IPS-18c (cell line): ENCODE results near the gene POU2F3.

ENCODE experiments used
- H3K4me3 ChIP-seq: 2 replicates; pipeline ENCODE4 v1.7.0; 2013; ENCODE audit warnings: low read depth, mild to moderate bottlenecking, low read length, moderate library complexity; ENCODE audit not compliant: insufficient read depth
- H3K9me3 ChIP-seq: one replicate; pipeline ENCODE4 v1.6.1; 2013; ENCODE audit warnings: mild to moderate bottlenecking, low read length, moderate library complexity; ENCODE audit not compliant: control insufficient read depth, insufficient read depth

The POU2F3 gene

DNA sequence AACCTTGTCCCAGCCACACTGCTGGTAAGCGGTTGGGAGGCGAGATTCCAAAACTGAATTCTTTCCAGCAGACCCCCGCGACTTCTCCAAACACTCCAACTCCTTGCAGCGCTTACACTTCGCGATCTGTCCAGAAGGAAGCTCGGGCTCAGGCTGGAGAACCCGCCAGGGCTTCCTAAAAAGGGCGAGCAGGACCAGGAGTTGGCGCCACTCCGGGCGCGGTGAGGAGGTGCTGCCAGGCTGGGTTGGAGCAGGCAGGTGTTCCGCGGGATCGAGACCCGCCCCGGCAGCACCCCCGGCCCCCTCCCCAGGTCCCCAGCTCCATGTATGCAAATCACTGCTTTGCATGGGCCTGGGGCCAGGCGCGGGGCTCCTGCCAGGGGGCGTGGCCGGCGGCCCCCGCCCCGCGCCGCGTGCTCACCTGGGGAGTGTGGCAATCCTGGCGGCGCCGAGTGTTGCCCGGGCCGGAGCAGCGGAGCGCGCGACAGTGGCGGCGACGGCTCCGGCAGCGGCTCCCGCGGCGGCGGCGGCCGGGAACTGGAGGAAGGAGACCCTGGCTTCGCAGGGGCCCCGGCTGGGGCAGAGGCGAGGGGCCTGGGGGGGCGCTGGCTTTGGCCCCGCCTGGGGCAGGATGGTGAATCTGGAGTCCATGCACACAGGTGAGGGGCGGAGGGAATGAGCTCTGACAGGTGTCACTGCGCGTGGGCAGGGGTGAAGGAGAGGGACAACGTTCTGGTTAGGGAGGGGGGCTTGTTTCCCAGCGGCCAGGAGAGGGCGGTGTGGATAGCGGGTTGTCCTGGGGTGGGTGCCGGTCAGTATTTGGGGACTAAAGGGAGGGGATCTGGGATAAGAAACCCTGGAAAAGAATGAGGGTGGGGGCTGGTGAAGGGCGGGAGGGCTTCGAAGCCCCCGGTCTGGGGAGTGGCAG is at the start of gene POU2F3:
POU2F3 (plus strand) TSS at position 428 of the 928 bp plus-strand sequence; CDS start at position 632, 204 bp downstream.
- peak within 1 kb of the TSS; percentile 43 for H3K4me3 ChIP-seq
- H3K9me3 ChIP-seq: no peaks in the 10 kb centered on the region

DNA sequence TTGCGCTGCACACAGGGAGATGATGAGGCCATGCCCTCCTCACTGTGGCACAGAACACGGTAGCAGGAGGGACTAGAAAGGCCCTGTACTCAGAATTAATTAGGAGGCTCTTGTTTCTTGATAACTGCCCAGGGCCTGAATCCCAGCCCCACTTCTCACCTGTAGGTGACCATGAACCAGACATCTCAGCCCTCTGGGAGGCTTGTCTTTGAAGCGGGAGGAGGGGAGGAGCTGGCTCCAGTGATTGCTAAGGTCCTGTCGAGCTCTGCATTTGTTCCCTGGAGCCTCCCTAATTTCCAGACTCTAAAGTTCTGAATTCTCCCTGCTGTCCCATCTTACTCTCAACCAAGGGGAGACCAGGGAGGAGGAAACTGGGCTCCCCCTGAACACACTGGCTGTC is 48.9 kb upstream of the POU2F3 start:
- Histone ChIP-seq H3K9me3 (peaks cover 5% of the 10 kb centered on the region), H3K4me3 (no peak overlapping the region)

DNA sequence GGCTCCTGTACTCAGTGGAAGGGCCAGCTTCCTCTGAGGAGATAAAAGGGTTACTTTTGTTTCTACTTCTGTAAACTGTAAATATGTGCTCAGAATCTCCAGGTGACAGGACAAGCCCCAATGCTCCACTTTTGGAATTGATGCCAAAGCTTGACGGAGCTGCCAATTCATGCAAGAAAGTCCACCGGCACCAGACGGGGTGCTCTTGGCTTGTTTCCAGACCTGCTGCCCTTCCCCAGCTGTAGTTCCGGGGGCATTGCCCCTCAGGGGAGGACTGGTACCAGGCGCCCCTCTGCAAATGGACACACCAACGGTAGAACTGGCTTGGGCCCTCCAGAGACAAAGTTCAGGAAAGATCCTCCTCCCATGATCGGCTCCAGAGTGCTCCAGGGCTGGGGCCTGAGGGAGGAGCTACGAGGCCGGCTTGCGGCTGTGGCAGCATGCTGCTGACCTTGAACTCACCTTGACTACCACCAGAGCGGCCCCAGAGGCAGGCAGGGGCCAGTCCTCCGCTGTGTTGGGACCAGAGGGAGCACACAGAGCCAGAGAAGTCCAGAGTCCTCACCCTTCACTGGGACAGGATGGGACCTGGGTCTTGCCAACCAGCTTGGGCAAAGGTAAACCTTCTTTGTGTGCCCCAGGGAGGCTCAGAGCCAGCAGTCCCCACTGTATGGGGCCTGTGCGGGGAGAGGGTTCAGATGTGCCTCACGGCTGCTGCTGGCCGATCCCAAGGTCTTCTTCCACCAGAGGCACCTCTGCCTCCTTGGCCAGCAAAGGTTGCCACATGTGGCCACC is 46.9 kb upstream of the POU2F3 start:
- Histone ChIP-seq H3K4me3 (no peak overlapping the region), H3K9me3 (peaks cover 5% of the 10 kb centered on the region)

DNA sequence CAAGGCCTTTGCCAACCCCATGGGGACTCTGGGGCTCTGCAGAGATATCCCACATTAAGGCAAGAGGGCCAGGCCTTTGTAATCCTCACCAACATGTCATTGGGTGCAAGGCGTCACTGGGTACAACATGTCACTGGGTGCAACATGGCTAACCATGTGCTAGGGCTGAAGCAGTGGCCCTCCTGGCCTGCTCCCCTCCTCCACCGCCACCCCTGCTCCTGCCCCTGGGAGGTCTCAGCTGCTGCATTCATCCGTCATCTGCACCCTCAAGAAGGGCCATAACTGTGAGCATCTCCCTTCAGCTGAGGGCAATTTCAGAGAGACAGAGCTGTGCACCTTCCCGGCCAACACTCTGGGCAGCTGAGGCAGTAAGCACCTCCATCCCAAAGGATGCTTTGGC is 45.8 kb upstream of the POU2F3 start:
- no peak overlapping the region for H3K4me3 ChIP-seq
- H3K9me3 ChIP-seq: peaks cover 2% of the 10 kb centered on the region

DNA sequence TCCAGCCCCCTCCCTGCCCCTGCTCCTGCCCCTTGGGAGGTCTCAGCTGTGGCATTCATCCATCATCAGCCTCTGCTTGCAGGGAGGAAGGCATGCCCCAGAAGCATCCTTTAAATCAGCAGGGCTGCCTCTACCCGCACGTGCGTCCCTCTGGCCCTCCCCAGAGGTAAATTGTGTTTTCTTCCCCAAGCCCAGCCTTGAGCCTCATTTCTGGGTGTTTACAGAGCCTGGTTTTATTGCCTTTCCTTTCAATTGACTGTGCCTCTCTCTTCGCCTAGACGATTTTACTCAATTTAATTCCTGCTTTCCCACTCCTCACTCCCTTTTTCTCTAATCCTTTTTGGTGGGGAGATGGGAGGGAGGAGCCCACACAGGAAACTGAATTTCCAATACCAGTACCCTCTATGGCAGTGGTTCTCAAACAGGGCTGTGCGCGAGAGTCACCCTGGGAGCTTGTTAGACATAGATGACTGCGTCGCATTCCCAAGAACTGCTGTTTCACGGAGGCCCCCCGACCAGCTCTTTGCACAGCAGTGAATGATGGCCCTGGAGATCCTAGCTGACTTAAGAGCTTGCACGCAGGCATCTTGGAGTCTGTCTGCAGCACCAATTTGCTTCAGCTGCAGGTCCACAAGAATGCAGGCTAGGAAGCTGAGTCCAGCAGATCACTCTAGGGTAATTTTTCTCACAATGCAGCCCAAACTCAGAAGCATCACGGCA is 44.2 kb upstream of the POU2F3 start:
- Histone ChIP-seq H3K9me3 (no peaks in the 10 kb centered on the region), H3K4me3 (no peak overlapping the region)

DNA sequence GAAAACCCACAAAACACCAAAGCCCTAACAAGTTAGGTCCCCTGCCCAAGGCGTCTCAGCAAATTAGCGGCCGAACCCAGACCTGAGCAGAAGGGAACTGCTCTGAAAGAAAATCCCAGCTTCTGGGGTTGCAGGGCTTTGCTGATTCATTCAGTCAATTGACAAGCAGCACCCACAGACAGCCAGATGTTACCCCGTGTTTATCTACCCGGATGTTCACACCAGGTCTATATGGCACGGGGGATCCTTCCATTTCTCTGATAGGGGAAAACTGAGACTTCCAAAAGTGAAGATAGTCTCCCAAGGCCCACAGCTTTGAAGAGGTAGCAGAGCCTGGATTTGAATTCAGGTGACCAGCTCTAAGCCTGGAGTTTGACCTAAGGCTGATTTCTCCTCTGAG is 43.1 kb upstream of the POU2F3 start:
- no peak overlapping the region; the same call in 1 of the 2 replicates for H3K4me3 ChIP-seq
- no peaks in the 10 kb centered on the region for H3K9me3 ChIP-seq

DNA sequence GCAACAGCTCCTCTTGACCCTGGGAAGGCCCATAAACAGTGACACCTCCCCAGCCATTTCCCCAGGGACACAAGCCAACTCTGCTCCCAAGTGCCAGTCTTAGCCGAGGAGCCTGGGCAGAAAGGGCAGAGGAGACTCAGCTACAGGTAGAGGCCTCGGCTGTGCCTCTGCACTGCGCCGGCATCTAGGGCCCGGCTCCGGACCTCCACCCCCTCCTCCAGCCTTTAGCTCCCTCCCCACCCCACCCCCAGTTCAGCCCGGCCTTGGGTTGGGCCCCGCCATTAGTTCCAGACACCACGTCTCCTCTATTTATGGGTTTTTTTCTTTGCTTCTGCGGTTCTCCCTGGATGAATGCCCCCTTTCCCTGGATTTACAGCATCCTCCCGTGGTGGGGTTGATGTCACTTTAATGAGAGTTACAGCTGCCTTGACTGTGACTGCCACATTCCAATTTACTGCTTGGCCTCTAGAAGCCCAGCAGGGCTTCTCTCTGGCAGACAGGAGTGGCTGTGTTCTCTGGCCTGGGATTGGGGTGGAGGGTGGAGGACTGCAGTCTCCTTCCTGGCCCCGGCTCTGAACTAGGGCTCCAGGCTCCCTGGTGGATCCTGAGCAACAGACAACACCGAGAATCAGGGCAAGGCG is 42.6 kb upstream of the POU2F3 start:
- Histone ChIP-seq H3K4me3 (no peak overlapping the region; the same call in 1 of the 2 replicates), H3K9me3 (no peaks in the 10 kb centered on the region)

DNA sequence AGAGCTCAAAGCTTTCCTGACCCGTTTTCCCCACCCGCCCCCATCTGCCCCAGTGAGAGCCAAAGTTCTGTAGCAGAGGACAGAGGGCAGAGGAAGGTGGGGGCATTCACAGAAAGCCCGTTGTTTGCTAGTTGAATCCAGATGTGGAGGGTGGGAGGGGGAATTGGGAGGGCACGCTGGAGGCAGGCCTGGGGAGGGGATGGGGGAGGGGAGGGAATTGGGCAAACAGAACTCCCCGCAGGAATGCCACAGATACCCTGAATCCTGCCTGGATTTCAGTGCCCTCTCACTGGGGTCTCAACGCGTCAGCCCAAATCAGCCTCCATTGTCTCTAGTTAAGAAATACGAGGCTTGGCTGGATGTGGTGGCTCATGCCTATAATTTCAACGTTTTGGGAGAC is 42.0 kb upstream of the POU2F3 start:
- Histone ChIP-seq H3K4me3 (no peak overlapping the region), H3K9me3 (no peaks in the 10 kb centered on the region)

DNA sequence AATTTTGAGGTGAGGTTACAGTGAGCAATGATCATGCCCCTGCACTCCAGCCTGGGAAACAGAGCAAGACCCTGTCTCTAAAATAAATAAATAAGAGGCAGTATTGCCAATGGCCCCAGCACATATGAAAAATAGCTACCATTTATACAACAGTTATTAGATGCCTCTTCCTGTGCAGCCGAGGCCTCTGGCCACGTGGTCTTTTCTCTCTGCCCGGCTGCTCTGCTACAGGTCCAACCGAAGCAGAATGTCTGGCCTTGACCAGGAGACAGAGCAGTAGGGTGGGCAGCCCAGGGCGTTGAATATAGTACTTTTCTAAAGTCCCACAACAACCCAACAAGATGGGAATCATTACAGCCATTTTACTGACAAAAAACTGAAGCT is 41.5 kb upstream of the POU2F3 start:
- Histone ChIP-seq H3K4me3 (no peak overlapping the region), H3K9me3 (no peaks in the 10 kb centered on the region)

DNA sequence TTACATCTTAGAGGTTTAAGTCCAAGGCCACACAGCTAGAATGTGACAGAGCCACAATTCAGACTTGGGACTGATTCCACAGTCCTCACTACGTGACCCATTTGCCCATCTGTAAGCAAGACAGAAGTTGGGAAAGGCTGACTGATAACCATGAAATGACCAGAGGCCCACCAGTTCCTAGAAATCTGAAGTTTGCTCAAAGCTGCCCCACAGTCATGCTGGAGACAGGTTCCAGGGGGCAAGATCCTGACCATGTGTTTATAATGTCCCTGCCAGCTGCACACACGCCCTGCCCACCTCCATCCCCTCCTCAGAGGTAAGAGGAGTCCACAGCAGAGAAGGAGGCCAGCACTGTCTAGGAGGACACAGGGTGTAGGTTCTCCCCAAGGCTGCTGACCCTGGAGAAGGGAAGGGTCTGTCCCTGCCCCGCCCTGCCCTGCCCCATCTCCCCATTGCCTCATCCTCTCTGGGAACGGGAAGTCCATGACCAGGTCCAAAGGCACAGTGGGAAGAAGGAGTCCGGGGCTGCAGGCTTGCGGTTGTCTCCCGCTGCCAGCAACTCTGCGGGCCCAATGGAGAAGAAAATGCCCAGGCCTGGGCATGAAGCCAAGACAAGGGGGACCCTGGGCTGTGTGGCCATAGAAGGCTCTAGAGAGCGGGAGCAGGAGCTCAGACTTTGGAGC is 41.0 kb upstream of the POU2F3 start:
- no peak overlapping the region for H3K4me3 ChIP-seq
- H3K9me3 ChIP-seq: no peaks in the 10 kb centered on the region

DNA sequence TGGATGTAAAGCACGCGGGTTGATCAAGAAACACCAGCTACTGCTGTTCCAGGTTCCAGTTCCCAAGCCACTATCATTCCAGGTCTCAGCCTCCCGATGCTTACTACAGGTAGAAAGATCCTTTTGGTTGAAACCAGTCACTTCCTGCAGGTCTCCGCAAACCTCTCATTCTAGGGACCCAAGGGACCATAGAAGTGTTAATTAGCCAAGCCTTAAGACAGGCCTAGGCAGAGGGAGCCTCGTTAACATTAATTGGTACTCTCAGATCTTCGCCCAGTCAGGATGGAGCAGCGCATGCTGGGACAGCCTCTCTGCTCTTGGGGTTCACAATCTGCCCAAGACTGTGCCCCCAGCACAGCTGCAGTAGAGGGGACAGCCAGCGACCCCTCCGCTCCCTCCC is 40.3 kb upstream of the POU2F3 start:
- H3K9me3 ChIP-seq: no peaks in the 10 kb centered on the region
- no peak overlapping the region for H3K4me3 ChIP-seq

DNA sequence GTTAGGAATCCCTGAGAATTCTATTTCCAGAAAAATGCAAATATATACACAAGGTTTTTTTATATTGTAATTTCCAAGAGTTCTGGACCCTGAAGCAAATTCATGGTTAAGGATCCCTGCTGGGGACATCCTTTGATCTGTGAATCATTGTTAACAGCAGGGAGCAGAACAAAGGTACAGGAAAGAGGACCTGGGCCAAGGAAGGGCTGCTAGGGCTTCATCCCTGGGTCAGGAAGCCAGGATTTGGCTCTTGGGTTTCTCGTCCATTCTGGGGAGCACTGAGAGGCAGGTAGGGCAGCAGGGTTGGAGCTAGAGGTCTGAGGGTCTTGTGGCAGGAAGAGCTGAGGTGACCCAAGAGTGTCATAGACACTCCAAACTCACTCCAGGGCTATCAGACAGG is 39.3 kb upstream of the POU2F3 start:
- Histone ChIP-seq H3K9me3 (no peaks in the 10 kb centered on the region), H3K4me3 (no peak overlapping the region; the same call in 1 of the 2 replicates)

DNA sequence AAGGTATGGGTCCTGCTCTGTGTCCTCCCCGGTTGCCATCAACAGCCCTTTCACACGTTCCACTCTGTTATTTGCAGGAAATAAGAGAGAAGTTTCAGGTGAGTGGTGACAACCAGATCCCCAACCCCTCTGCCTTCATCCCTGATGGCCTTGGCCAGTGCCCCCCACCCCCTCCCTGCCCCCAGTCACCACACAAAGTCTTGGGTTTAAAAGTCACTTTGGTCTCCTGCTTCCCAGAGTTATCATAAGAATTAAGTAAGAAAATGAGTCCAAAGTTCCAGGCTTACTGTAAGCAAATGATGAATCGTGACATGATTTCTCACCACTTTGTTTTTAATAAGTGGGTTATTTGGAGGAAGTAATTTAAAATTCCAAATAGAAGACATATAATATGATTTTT is 38.3 kb upstream of the POU2F3 start:
- H3K4me3 ChIP-seq: no peak overlapping the region

DNA sequence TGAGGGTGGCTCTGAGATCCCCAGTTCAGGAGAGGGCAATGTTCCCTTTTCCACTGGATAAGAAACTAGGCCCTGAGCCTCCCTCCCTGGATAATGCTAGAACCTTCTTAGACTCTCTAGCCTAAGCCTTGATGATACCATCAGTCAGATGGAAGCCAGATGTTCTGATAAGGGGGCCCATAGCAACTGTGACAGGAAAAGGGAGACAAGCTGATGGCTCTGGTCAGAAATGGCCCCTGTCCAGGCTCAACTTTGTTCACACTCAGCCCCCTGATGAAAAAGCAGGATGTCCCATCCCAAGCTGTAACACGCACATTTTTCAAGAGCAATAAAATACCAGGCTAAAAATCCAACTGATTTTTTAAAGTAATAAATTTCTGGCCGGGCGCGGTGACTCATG is 36.3 kb upstream of the POU2F3 start:
- no peaks in the 10 kb centered on the region for H3K9me3 ChIP-seq
- no peak overlapping the region for H3K4me3 ChIP-seq

More for the DNA sequence above, 38.3 kb upstream of the POU2F3 start:
- no peaks in the 10 kb centered on the region for H3K9me3 ChIP-seq

DNA sequence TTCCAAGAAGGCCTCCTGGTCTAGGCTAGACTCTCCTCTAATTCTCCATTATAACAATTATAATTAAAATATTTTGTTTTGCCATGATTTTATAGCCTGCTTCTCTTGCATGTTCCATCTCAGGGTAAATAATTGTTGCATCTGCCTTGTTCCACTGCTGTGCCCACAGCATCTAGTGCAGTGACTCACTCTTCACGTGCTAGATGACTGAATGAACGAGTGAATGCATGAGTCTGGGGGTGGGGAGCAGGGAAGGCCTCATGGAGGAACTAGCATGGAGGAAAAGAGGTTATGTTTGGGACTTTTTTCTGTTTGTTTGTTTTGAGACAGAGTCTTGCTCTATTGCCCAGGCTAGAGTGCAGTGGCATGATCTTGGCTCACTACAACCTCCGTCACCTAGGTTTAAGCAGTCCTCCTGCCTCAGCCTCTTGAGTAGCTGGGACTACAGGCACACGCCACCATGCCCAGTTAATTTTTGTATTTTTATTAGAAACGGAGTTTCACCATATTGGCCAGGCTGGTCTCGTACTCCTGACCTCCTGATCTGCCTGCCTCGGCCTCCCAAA is 34.3 kb upstream of the POU2F3 start:
- H3K9me3 ChIP-seq: no peaks in the 10 kb centered on the region

DNA sequence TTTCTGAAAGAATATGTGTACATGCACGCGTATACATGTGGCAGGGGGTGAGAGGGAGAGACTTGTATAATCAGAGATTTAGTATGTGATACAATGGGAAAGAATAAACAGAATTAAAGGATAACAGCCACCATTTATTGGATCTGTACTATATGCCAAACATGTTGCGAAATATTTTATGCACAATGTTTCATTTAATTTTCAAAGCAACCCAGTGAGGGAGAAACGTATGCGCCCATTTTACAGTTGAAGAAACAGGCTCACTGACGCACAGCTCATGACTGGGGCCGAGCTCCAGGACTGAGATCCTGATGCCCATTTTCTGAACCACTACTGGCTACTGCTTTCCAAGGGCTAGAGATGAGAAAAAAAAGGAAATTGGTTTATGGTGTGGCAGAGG is 32.4 kb upstream of the POU2F3 start:
- H3K4me3 ChIP-seq: no peak overlapping the region
- H3K9me3 ChIP-seq: no peaks in the 10 kb centered on the region

More for the DNA sequence above, 34.3 kb upstream of the POU2F3 start:
- no peak overlapping the region for H3K4me3 ChIP-seq
